ENCODE results near the gene NUPR1. TPM values are rescaled to one million over a fixed set of nuclear protein-coding genes. Genes with fewer than 3 reads are reported as not detected.

The NUPR1 gene
- total RNA-seq, 1 donor from 2014 or later, result 33.1 TPM

DNA sequence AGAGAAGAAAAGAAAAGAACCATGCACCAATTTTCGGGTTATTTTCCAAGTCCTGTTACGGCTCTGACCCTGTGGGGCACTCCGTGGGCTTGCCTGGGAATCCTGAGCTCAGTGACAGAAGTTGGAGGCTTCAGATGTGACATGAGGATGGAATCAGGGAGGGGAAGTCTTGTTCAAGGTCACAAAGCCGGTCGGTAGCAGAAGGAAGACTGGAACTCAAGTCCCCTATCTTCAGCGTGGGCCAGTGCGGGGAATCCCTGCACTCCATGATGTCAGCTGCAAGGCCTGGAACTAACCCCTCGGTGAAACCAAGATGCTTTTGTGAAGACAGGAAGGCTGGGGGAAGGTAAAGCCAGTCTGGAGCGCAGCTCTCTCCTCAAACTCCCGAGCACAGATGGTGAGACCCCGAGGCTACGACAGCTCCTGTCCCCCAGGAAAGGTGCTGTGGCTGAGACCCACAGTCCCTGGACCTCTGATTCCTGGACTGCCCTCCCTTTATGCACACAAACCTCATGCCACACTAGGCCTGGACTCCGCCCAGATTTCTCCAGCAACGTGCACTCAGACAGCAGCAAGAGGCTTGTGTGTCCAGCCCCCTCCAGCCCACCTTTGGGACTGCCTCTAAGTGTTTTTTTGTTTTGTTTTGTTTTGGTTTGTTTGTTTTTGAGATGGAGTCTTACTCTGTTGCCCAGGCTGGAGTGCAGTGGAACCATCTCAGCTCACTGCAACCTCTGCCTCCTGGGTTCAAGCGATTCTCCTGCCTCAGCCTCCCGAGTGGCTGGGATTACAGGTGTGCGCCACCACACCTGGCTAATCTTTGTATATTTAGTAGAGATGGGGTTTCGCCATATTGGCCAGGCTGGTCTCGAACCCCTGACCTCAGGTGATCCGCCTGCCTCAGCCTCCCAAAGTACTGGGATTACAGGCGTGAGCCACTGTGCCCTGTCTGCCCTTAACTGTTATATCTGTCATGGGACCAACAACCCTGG is 26.7 kb downstream of the NUPR1 start:
- Histone ChIP-seq H3K4me3 (no peak overlapping the region), H3K4me1 (no peaks in the 10 kb centered on the region), H3K36me3 (no peaks in the 10 kb centered on the region), H3K27ac (replicated peaks) (no peak overlapping the region), H3K27me3 (ENCODE audit: low read depth) (peaks cover 17% of the 10 kb centered on the region), H3K9me3 (replicated peaks) (no peaks in the 10 kb centered on the region)
- DNase-seq, result no peak
- TF ChIP-seq CTCF (IDR thresholded peaks at IDR 0.05; ENCODE audit: borderline replicate concordance), result no peak
- intact Hi-C loops (cut with micrococcal nuclease), result no loop called here

DNA sequence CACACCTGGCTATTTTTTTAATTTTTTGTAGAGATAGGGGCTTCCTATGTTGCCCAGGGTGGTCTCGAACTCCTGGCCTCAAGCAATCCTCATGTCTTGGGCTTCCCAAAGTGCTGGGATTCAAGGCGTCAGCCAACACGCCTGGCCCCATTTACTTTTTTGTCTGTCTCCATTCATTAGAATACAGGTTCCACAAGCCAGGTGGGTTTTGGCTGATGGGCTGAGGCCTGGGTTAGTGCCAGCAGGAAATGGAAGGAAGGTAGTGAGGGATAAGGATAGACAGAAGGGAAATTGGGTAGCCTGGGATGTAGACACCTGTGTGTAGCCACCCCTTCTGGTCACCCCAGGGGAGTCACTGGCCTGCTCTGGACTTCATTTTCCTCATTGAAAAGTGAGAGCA is 27.7 kb downstream of the NUPR1 start:
- TF ChIP-seq CTCF (IDR thresholded peaks at IDR 0.05; ENCODE audit: borderline replicate concordance), result no peak
- Histone ChIP-seq H3K36me3 (no peaks in the 10 kb centered on the region), H3K27ac (replicated peaks) (no peak overlapping the region), H3K4me1 (no peaks in the 10 kb centered on the region), H3K9me3 (replicated peaks) (no peaks in the 10 kb centered on the region), H3K27me3 (ENCODE audit: low read depth) (peaks cover 25% of the 10 kb centered on the region), H3K4me3 (no peak overlapping the region)
- intact Hi-C loops (cut with micrococcal nuclease), result no loop called here
- DNase-seq, result no peak

DNA sequence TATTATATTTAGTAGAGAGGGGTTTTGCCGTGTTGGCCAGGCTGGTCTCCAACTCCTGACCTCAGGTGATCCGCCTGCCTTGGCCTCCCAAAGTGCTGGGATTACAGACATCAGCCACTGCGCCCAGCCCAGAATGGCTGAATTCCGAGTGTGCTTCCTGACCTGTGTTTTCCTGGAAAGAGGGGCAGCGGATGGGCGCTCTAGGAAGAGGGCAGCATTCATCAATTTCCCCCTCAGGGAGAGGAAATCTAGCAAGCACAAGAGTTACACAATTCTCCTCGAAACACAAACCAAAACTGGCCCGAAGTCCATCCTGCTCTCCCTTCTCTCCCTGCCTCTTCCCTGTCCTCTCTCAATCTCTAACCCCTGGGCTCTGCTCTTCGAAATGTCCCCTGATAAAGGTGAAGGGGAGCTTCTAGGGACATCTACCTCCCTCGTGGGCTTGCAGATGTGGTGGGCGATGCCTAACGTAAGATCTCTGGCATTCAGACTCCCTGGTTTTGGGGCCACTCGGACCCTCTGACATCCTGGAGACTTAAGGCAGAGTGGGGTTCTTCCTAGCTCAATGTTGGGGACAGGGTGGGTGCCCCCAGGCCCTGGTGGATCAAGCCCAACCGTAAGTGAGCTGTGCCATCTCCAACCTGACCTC is 33.2 kb downstream of the NUPR1 start:
- no peak for DNase-seq
- H3K4me3 ChIP-seq, result no peak overlapping the region

GRCh38 chr16:28504707-28505404 is 33.9 kb downstream of the NUPR1 start:
- Histone ChIP-seq H3K9me3 (replicated peaks) (no peaks in the 10 kb centered on the region), H3K27me3 (ENCODE audit: low read depth) (peaks cover 61% of the 10 kb centered on the region), H3K36me3 (no peaks in the 10 kb centered on the region), H3K4me3 (no peak overlapping the region), H3K4me1 (no peaks in the 10 kb centered on the region), H3K27ac (replicated peaks) (no peak overlapping the region)
- no peak for DNase-seq
- intact Hi-C loops (cut with micrococcal nuclease), result no loop called here
- TF ChIP-seq CTCF (IDR thresholded peaks at IDR 0.05; ENCODE audit: borderline replicate concordance), result no peak

More for the DNA sequence above, 33.2 kb downstream of the NUPR1 start:
- intact Hi-C loops (cut with micrococcal nuclease), result no loop called here
- Histone ChIP-seq H3K4me1 (no peaks in the 10 kb centered on the region), H3K27me3 (ENCODE audit: low read depth) (peaks cover 61% of the 10 kb centered on the region), H3K27ac (replicated peaks) (no peak overlapping the region), H3K9me3 (replicated peaks) (no peaks in the 10 kb centered on the region), H3K36me3 (no peaks in the 10 kb centered on the region)
- TF ChIP-seq CTCF (IDR thresholded peaks at IDR 0.05; ENCODE audit: borderline replicate concordance), result no peak

DNA sequence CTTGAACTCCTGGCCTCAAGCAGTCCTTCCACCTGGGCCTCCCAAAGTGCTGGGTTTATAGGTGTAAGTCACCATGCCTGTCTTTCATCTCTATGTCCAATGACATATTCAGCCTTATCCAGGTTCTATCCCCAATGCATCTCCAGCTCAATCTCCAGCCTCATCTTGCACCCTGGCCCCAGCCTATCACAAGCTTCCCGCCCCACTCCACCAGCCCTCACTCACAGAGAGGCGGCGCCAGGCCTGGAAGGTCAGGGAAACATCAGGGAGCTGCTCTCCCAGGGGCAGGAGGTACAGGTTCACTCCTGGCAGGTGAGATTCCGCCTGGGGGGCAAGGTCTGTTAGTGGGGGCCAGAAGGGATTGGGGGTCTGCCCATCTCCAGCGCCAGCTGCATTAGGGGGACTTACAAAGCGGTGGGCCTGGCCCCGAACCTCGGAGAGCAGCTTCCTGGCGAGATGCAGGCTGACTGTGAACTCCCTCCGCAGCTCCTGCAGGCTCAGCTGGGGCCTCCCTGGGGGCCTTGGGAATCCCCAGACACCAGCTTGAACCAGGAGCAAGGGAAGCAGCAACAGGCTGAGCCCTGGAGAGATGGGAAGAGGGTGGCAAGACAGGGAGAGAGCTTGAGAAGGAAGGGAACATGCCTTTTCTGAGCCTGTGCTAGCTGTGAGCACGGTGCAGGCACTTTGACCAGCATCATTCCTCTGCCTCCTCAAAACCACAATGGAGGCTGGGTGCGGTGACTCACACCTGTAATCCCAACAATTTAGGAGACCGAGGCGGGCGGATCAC is 35.1 kb downstream of the NUPR1 start:
- H3K4me3 ChIP-seq, result no peak overlapping the region
- no peak for DNase-seq
- H3K9me3 ChIP-seq (replicated peaks), result no peaks in the 10 kb centered on the region
- intact Hi-C loops (cut with micrococcal nuclease), result no loop called here
- peaks cover 69% of the 10 kb centered on the region for H3K27me3 ChIP-seq (ENCODE audit: low read depth)
- no peak for TF ChIP-seq CTCF (IDR thresholded peaks at IDR 0.05; ENCODE audit: borderline replicate concordance)
- no peak overlapping the region for H3K27ac ChIP-seq (replicated peaks)
- H3K36me3 ChIP-seq, result no peaks in the 10 kb centered on the region
- H3K4me1 ChIP-seq, result no peaks in the 10 kb centered on the region

Data from left ventricle myocardium inferior (tissue), 1 donor.